ENCODE data around the gene POLR3B.
"Not testable (repeated sequence)": the region's sequence is repeated elsewhere in the genome, so short reads cannot be mapped to it uniquely, and the experiment has no call there.

The POLR3B gene

DNA sequence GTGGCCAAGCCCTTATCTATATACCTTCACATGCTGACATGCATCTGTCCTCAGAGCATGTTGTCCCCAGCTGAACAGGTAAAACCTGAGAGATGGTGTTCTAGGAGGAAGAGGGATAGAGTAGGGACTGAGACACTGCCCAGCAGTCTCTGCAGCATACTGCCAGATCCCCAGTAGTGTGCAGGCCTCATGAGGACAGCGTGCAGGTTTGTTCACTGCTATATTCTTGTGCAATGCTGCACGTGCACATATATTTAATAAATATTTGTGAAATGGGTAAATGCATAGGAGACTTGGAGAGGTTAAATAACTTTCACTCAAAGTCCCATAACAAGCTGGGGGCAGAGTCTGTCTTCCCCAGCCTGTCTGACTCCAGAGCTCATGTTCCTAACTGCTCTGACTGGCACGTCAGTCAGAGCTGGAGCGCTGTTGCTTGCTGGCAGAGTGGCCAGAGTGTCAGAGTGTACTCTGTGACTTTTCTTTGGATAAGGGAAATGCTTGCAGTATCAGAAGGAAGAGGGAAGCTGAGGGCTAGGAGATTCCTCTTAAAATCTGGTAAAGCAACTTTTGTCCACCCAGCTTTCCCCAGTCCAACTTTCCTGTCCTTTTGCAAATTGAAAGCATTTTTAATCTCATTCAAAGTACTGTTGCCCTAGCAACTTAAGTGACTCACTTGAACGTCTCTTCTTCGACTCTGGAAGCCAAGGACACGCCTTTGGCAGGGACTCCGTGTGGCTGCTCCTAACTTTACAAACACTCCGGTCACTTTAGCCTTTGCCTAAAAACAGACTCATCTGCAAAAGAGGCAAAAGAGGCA lies 14.9 kb upstream of the POLR3B start:
- peak; percentile 63 for DNase-seq (ENCODE audit: low spot score)

DNA sequence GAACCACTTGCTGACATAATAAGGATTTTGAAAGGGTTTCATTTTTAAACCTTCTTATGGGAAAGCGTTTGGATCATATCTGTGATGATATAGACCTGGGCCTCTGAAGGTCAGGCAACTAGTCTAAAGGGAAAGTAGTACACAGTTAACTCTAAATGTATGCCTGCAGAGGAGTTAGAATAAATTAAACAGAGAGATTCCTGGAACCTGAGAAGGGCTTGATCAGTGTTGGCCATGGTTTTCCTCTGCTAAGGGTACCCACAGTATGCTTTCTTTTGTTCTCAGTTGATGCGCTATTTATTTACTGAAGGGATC lies 14.4 kb upstream of the POLR3B start:
- no peak for DNase-seq (ENCODE audit: low spot score)

DNA sequence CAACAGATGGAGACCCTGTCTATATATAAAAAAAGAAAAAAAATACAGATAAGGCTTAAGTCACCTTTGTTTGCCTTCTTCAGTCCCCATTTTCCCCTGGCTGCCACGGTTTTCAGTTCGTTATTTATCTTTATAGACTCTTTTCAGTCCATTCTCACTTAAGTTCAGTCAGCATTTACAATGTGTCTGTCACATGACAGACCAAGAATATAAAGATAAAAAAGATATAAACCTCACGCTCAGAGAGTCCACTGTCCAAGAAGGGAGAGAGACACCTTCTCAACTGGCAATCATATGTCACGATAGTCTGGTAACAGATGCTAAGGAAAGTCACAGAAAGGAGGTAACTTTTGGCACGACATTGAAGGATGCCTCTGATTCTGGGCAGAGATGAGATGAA lies 13.4 kb upstream of the POLR3B start:
- DNase-seq (ENCODE audit: low spot score) = no peak

DNA sequence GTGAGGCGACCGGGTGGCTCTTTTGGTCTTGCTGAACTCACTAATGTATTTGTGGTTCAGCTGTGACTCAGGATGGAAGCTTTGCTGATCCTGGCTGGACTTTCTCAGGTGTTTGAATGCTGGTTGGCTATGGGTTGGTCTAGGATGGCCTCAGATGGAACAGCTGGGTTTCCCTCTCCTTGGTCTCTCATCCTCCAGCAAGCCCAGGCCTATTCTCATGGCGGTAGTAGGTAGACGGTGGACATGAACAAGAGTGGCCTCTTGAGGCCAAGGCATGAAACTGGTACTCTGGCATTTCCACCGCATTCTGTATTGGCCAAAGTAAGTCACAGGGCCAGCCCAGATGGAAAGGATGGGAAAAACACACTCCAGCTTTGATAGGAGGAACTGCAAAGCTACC lies 11.8 kb upstream of the POLR3B start:
- no peak for DNase-seq (ENCODE audit: low spot score)

DNA sequence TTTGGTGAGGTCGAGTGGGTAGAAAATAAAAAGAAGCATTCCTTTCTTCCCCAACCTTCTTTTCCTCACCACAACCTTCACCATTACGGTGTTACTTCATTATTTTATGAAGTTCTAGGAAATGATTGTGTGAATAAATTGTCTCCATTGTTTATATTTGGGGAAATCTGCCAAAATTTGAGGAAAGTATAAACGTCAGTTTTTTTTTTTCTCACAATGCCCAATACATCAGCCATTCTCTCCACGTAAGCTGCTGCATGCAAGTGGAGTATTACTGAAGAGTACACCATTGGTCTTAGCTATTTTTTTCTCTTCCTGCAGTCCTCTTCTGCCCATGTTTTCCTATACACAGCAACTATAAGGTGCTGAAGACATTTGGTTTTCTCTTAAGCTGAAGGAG lies 9.1 kb upstream of the POLR3B start:
- DNase-seq (ENCODE audit: low spot score) = no peak

DNA sequence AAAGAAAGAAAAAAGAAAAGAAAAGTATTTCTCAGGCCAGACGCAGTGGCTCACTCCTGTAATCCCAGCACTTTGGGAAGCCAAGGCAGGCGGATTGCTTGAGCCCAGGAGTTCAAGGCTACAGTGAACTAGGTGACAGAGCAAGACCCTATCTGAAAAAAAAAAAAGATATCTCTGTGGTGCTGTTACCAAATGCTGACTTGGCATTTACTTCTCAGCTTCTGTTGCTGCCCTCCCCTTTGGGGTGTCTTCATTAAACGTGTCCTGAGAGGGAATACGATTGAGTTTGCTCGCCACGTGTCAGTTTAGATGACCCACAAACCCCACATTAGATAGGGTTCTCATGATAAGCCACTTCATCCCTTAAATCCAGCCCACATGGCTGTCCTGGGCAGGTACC lies 4.4 kb upstream of the POLR3B start:
- no peak for DNase-seq (ENCODE audit: low spot score)

DNA sequence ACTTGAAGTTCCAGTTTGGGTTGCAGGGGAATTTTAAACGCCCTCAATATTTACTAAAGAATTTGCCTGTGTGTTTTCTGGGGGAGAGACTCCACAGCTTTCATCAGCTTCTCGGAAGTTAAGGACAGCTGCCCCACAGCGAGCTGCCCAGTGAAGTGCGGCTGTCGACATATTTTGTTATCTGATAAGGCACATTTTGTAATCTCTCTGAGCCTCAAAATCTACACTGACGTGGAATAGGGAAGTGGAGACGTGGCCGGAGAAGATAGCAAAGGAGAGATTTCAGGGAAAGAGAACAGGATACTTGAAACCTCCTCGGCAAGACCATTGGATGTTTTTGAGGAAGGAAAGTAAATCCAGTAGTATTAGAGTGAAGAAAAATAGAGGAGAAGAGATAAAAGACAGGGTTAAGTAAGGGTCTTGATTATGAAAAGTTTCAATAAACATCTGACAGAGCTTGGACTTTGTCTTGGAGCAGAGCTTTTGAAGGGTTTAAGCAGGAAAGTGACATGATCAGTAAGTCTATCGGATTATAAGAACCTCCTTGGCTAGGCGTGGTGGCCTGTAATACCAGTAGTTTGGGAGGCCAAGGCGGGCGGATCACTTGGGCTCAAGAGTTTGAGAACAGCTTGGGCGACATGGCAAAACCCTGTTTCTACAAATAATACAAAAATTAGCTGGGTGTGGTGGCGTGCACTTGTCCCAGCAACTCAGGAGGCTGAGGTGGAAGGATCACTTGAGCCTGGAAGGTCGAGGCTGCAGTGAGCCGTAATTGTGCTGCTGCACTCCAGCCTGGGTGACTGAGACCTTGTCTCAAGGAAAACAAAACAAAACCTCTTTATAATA lies 1.1 kb downstream of the POLR3B start:
- peak; percentile 57 for DNase-seq (ENCODE audit: low spot score)

DNA sequence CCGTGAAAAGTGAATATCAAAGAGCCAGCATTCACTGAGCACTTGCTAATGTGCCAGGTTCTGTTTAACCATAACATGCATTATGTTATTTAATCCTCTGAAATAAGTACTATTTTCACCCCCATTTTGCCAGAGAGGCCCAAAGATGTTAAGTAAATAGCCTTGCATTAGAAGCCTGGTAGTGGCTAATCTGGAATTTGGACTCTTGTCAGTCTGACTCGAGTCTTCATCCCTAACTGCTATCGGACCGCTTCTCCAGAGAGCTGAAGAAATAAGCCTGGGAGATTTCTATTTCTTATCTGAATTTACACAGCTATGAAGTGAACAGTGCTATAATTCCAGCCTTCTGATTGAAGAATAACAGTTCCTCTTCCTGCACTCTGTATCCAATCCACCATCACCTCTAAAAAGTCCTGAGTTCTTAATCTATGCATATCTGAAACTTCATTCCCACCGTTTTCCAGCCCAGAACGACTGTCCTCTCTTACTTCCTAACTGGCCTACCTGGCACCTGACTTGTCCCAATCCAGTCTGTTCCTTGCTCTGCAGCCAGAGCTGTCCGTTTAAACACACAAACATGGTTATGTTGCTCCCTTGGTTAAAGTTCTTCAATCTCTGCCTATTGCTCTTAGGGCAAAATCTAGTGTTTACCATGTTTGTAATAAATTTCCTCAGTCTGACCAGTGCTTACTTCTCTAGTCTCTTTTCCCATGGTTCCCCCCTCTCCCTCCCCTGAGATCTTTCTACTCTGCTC lies 2.3 kb downstream of the POLR3B start:
- DNase-seq (ENCODE audit: low spot score) = no peak

DNA sequence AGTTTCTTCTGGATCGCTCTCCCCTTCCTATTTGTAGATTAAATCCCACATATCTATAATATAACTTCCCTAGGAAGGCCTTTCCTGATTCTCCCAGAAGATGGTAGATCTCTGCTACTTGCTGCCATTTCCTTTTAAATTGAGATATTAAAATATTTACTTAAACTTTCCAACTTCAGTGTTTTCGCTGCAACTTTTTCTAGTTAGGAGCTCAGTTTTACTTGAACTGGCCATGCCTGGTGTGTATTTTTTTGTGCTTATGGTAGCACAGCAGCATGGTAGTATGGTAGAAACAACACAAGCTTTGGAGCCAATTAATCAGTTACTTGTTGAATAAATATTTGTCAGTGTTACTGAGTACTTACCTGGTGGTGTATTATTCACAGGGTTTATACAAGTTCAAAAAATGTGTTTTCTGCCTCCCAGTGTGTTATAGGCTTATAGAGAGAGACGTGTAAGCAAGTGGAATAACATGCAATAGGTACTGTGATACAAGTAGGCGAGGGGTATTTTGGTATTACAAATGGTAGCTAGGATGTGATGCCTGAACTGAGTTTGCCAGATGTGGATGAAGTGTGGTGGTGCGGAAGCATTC lies 2.9 kb downstream of the POLR3B start:
- DNase-seq (ENCODE audit: low spot score) = no peak

DNA sequence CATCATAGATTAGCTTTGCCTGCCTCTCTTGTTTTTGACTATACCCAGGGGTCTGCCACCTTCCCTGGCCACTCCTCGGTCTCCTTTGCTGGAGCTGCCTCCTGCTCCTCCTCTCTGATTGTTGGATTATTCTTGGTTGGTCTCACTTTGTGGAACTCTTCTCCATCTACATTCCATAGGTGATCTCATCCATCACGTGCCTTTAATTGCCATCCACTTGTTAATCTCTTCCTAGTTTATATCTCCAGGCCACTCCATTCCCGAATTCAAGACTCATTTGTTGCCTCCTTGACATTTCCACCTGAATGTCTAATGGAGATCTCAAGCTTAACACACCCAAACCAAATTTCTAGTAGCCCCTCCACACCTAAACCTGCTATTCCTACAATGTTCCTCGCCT lies 5.4 kb downstream of the POLR3B start:
- DNase-seq (ENCODE audit: low spot score) = no peak

DNA sequence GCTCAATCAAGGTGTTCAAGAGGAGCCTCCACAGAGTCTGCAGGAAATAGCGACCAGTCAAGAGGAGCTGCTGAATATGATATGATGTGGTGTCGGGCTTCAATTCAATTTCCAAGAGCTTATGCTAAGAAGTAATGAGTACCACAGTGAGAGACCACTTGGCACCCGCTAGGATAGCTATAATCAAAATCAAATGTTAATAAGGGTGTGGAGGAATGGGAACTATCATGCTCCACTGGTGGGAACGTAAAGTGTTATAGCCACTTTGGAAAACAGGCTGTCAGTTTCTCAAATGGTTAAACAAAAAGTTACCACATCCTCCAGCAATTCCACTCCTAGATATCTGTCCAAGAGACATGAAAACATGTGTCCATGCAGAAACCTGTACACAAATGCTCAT lies 6.7 kb downstream of the POLR3B start:
- DNase-seq (ENCODE audit: low spot score) = no peak

DNA sequence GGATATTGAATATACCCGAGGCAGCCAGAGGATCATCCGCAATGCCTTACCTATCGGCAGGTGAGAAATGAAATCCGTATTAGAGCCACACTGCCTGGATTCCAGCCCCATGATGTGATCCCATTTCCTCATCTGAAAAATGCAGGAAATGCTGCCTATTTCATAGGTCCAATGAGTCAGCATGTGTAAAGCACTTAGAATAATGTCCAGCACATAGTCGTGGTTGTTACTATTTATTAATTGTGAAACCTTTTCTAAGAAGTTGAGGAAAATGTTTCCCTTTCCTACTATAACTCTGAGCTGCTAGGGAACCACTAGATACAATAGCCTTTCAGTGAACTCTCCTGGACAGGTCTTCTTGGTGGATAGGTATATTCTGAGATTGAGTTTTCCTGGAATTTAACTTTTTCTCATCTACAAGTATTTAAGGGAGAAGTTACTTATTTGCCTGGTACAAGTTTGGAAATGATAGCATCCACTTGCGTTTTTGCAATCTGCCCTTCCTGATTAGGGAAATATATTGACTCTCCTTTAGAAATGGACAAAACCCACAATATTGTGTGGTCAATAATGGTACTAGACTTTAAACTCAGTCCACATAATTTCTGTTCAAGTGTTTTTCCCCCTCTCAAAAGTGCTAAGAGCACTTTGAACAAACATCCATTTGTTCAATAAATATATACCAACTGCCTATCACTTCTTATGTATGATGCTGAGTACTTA lies 12.2 kb downstream of the POLR3B start:
- peak; percentile 61 for DNase-seq (ENCODE audit: low spot score)

DNA sequence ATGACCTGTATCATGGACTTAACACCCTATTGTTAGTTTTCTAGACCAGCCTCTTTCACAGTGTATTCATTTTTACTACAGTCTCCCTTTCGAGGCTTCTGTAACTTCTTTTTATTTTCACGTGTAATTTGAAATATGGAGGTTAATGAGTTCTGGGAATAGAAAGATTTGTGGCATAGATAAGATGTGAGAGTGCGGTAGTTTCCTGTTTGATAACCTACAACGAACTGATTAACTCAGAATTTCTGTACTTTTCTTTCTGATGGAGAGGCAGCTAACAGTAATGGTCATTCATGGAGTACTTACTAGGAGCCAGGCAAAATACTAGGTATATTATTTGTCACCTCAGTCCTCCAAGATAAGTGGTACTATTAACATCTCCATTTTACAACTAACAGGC lies 21.2 kb downstream of the POLR3B start:
- DNase-seq (ENCODE audit: low spot score) = no peak

DNA sequence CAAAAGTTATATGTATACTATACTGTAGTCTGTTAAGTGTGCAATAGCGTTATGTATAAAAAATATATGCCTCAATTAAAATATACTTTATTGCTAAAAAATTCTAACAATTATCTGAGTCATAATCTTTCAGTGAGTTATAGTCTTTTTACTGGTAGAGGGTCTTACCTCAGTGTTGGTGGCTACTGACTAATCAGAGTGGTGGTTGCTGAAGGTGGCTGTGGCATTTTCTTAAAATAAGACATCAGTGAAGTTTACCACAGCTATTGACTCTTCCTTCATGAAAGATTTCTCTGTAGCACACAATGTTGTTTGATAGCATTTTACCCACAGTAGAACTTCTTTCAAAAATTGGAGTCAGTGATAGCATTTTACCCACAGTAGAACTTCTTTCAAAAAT lies 23.4 kb downstream of the POLR3B start:
- no peak for DNase-seq (ENCODE audit: low spot score)

DNA sequence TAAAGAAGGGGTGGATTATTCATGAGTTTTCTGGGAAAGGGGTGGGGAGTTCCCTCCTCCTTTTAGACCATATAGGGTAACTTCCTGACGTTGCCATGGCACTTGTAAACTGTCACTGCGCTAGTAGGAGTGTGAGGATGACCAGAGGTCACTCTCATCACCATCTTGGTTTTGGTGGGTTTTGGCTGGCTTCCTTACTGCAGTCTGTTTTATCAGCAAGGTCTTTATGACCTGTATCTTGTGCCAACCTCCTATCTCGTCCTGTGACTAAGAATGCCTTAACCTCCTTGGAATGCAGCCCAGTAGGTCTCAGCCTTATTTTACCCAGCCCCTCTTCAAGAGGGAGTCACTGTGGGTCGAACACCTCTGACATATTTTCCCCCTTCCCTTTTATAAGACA lies 24.3 kb downstream of the POLR3B start:
- DNase-seq (ENCODE audit: low spot score) = not testable (repeated sequence)

DNA sequence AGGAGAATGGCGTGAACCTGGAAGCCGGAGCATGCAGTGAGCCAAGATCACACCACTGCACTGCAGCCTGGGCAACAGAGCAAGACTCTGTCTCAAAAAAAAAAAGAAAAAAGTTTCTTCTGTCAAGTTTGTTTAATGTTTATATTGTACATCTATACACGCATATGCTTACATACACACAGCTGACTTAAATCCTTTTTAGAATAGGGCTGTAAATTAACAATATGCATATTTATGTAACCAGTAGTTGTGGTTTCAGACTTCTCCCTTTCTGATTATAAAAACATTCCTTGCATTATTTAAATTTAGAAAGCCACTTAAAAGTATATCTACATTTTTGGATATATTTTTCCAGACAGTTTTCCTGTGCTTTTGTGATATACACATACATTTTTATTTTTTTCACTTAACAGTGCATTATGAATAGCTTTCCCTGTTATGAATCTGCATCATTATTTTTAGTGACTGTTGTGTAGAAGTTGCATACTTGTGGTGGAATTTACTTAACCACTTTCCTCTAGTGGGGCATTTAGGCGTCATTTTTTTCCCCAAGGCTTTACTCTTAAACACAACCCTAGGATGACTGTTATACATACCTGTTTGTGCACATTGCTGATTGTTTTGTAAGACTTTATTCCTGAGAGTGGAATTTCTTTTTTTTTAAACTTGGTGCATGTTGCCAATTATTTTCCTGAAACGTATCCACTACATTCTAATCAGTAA lies 29.4 kb downstream of the POLR3B start:
- no peak for DNase-seq (ENCODE audit: low spot score)

DNA sequence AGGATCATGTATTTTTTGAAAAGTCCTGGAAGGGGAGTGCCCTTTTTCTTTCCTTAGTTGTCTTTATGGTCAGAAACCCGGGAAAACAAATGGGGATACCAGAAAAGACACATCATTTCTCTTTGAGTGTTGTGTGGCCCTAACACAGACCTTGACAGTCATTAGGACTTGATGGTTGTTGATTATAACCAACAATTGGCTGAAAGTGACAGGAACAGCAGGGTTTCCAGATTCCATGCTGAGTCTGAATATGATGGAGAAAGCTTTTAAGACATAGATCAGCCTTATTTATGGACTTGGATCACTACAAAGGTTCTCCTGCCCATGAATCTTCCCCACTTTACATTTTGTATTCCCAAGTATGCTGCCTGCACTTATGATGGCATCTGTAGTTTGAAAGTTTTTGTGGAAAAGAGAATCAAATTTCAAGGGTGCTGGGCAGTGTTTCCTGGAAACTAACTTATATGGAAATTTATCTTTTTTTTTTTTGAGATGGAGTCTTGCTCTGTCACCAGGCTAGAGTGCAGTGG lies 30.4 kb downstream of the POLR3B start:
- no peak for DNase-seq (ENCODE audit: low spot score)

DNA sequence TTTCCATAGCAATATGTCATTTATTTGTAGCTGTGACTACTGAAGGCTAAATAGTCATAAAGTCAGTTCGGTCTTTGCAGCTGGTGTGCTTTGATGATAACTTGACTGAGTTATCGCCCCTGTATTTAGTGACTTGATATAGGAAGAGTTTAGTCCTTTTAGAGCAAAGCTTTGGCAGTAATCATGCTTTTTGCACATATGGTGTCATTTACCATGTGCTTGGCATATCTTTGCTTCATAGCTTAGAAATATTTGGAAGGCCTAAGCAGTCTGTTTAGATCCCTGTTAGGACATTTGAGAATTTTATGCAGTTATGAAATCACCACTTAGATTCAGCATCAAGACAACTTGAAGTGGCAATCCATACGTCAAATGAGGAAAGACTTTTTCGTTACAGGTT lies 31.6 kb downstream of the POLR3B start:
- no peak for DNase-seq (ENCODE audit: low spot score)

DNA sequence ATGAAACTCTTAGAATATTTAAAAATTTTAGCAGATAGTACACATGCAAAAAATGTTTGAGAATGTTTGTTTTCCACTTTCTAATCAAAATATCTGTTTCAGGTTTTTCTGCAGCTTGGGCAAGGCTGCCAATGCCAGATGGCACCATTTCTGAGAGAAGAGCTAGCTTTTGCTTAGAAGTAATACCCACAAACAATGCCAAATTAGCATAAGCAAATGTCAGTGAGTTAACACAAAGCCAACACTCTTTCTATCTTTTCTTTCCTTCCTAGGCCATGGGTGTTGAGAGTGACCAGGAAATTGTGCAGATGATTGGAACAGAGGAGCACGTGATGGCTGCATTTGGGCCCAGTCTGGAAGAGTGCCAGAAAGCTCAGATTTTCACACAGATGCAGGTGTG lies 35.2 kb downstream of the POLR3B start:
- no peak for DNase-seq (ENCODE audit: low spot score)

DNA sequence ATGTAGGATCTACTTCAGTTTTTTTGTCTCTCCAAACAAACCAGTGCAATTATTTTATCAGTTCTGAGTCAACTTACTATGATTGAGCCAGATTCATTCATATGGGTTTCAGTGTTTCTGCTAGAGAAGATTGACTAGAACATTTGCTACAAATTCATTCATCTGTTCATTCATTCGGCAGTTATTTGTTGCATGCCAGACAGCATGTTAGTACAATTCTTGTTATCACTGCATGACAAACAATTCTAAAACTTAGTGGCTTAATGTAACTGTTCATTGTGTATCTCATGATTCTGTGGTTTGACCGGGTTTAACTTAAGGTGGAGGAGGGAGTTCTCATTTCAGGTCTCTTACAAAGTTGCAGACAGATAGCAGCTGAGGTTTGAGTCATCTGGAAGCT lies 52.3 kb downstream of the POLR3B start:
- no peak for DNase-seq (ENCODE audit: low spot score)

DNA sequence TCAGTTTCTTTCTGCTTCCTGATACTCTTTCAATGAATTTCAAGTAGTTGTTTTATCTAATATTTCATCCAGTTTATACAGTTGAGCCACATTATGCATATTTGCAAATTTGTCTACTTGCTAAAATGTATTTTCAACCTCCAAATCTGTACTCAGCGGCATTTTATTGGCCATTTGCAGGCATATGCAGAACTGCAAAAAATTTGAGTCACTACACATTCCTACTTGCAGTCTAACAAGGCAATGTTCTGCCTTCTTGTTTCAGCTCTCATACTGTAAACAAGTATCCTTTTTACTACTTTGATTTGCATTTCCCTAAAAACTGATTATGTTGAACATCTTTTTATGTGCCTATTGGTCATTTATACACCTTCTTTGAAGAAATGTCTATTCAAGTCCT lies 55.0 kb downstream of the POLR3B start:
- no peak for DNase-seq (ENCODE audit: low spot score)

Data from AG08396 (cell line).